HepG2 (cell line): ENCODE data around the gene POLE3. TPM values are rescaled to one million over a fixed set of nuclear protein-coding genes. Genes with fewer than 3 reads are reported as not detected.
A peak's percentile ranks its signal among the peaks of the same experiment; 100 is the strongest.

Experiments used
- CBX1 ChIP-seq: IDR thresholded peaks from one replicate; pipeline ENCODE4 v1.6.1; 2016; ENCODE audit warnings: antibody characterized with exemption, low read depth
- CEBPZ ChIP-seq: IDR thresholded peaks from 2 replicates; pipeline ENCODE4 v1.6.1; 2012; ENCODE audit warnings: low read length, improper control_type of control experiment
- DNMT3B ChIP-seq: conservative IDR thresholded peaks from 2 replicates; pipeline ENCODE4 v1.6.1; 2016; ENCODE audit warnings: missing biosample characterization, control low read depth
- EZH2 ChIP-seq: conservative IDR thresholded peaks from 2 replicates; pipeline ENCODE4 v1.6.1; 2012; ENCODE audit warnings: mild to moderate bottlenecking, low read depth, low read length, moderate library complexity
- ONECUT2 ChIP-seq: sonication (generic); formaldehyde crosslinking; IDR thresholded peaks from 2 replicates; pipeline ENCODE4 v1.4.0; 2020; ENCODE audit warnings: missing genetic modification reagents
- ZBTB26 ChIP-seq: IDR thresholded peaks from 2 replicates; pipeline ENCODE4 v1.6.1; 2016; ENCODE audit warnings: missing compliant biosample characterization, missing genetic modification reagents, borderline replicate concordance
- ZNF3 ChIP-seq: IDR thresholded peaks from 2 replicates; pipeline ENCODE4 v1.7.0; 2017; ENCODE audit warnings: inconsistent platforms
- ZNF646 ChIP-seq: sonication (generic); formaldehyde crosslinking; IDR thresholded peaks from 2 replicates; pipeline ENCODE4 v1.9.0; 2021; ENCODE audit warnings: mild to moderate bottlenecking, missing genetic modification reagents
- ZNF766 ChIP-seq: sonication (generic); formaldehyde crosslinking; IDR thresholded peaks from 2 replicates; pipeline ENCODE4 v1.5.0; 2020; ENCODE audit warnings: missing genetic modification reagents, borderline replicate concordance
- ZNF878 ChIP-seq: sonication (generic); formaldehyde crosslinking; IDR thresholded peaks from 2 replicates; pipeline ENCODE4 v1.8.1; 2023; ENCODE audit warnings: mild to moderate bottlenecking, missing genetic modification reagents, moderate library complexity
- ZSCAN30 ChIP-seq: sonication (generic); formaldehyde crosslinking; IDR thresholded peaks from 2 replicates; pipeline ENCODE4 v1.5.0; 2020; ENCODE audit warnings: mild to moderate bottlenecking, missing genetic modification reagents
- polyA plus RNA-seq, 8 experiments: library from polyadenylated mRNA; depleted of rRNA in 3 of 8; stranded (reverse) in 7 of 8; unstranded in 1 of 8; fragments of >200 nt; fragmentation: Illumina TruSeq in 4 of 8; extraction: Trizol in 4 of 8; gene quantifications; 2 replicates each; pipeline versions ENCODE4 v1.2.1 to v1.2.3, GENCODE V29; 2011 to 2016; ENCODE audit warnings: low read depth in 4 of 8, missing spikeins in 1 of 8, mixed read lengths in 1 of 8; ENCODE audit not compliant: insufficient read depth in 1 of 8
- total RNA-seq, 5 experiments: library from RNA; depleted of rRNA; stranded (reverse); fragments of >200 nt; fragmentation: Illumina TruSeq; extraction: Trizol; gene quantifications; 2 replicates each; pipeline ENCODE4 v1.2.3, GENCODE V29; 2016; ENCODE audit warnings: low read depth in 1 of 5
- TF ChIP-seq, protein P1 (sequence below): sonication (generic); formaldehyde crosslinking; IDR thresholded peaks from 2 replicates; pipeline ENCODE4 v1.4.0; 2020; ENCODE audit warnings: low read depth, missing genetic modification reagents

POLE3 gene
- total and polyA plus RNA-seq, 2 of the 13 experiments (the other 11 are each of a cell fraction or from before 2014, with no cell fraction given), result 36.0 to 77.2 TPM

DNA sequence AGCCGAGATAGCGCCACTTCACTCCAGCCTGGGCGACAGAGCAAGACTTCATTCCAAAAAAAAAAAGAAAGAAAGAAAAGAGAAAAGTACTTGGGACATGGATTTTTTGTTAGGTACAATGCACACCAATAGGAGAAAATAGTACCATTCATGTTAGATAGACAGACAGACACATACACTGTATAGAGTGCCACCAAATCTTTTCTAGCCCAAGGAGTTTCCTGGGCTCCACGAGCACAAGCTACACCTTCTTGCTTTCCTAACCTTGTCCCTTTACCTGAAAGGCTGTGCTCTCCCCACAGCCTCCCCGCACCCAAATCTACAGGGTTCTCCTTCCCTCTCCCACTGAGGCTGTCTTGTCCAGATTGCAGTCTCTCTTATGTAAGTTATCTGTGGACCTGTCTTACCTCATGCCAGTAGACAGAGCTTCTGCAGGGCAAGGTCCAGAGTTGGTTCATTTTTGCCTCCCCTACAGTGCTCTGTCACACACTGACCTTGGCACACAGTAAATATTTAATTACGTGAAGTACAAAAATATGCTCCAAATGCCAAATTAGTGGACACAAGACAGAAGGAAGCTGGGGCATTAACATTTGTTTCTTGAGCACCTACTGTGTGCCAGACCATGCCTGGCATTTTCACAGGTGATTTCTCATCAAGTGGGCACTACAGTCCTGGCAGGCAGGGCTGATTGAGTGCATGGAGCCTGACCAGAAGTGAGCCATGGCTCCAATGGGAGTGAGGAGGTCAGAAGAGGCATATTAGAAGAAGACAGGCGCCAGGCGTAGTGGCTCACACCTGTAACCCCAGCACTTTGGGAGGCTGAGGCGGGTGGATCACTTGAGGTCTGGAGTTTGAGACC is 15.2 kb downstream of the POLE3 start (continued):
- TF ChIP-seq ZNF646 (CRISPR knock-in tag), result no peak
- TF ChIP-seq ONECUT2 (CRISPR knock-in tag), result 0 out of 2 replicates have a peak, but pooled peaks have one; percentile 6
- no peak for TF ChIP-seq EZH2
- TF ChIP-seq DNMT3B, result 0 out of 2 replicates have a peak, but pooled peaks have one; percentile 54
- TF ChIP-seq, protein P1, sequence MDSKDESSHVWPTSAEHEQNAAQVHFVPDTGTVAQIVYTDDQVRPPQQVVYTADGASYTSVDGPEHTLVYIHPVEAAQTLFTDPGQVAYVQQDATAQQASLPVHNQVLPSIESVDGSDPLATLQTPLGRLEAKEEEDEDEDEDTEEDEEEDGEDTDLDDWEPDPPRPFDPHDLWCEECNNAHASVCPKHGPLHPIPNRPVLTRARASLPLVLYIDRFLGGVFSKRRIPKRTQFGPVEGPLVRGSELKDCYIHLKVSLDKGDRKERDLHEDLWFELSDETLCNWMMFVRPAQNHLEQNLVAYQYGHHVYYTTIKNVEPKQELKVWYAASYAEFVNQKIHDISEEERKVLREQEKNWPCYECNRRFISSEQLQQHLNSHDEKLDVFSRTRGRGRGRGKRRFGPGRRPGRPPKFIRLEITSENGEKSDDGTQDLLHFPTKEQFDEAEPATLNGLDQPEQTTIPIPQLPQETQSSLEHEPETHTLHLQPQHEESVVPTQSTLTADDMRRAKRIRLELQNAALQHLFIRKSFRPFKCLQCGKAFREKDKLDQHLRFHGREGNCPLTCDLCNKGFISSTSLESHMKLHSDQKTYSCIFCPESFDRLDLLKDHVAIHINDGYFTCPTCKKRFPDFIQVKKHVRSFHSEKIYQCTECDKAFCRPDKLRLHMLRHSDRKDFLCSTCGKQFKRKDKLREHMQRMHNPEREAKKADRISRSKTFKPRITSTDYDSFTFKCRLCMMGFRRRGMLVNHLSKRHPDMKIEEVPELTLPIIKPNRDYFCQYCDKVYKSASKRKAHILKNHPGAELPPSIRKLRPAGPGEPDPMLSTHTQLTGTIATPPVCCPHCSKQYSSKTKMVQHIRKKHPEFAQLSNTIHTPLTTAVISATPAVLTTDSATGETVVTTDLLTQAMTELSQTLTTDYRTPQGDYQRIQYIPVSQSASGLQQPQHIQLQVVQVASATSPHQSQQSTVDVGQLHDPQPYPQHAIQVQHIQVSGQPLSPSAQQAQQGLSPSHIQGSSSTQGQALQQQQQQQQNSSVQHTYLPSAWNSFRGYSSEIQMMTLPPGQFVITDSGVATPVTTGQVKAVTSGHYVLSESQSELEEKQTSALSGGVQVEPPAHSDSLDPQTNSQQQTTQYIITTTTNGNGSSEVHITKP, result 0 out of 2 replicates have a peak, but pooled peaks have one; percentile 59
- peak; percentile 44; the same call in 1 of the 2 replicates for TF ChIP-seq ZNF3
- TF ChIP-seq ZBTB26 (CRISPR knock-in tag), result peak; percentile 54; the same call in 1 of the 2 replicates
- no peak for TF ChIP-seq ZSCAN30
- TF ChIP-seq ZNF878 (CRISPR knock-in tag), result no peak
- TF ChIP-seq CBX1, result no peak
- TF ChIP-seq ZNF766, result no peak
- TF ChIP-seq CEBPZ, result no peak
